Measurements from ENCODE around the gene NDUFC2.
"Not testable (repeated sequence)": the region's sequence is repeated elsewhere in the genome, so short reads cannot be mapped to it uniquely, and the experiment has no call there.

Gene NDUFC2

DNA sequence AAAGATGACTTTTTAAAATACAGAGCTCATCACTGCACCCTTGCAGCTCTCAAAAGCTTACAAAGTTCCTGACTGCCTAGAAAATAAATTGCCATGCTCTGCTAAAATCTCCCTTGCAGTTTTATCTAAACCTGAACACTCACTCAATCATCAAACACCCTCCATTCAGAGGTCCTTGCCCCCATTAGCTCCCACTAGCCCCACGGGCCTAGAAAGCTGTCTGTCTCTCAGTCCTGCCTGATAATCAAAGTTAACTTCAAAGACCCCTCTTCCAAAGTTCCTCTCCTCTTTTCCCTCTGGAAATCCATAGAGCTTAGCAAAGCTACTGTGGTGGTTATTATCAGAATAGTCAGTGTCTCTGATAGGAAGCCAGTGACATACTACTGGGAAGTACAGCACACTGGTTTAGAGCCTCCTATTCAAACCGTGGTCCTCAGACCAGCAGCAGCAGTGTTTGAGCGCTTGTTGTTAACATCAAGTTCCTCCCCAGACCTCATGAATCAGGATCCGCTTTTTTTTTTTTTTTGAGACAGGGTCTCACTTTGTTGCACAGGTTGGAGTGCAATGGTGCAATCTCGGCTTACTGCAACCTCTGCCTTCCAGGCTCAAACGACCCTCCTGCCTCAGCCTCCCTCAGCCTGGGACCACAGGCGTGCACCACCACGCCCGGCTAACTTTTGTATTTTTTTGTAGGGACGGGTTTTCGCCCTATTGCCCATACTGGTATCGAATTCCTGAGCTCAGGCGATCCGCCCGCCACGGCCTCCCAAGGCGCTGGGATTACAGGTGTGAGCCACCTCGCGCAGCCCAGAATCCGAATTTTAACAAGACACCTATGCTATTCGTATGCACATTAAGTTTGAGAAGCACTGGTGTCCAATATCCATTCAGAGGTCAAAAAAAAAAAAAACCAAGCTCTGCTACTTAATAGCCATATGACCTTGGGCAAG, 1.2 kb downstream of the NDUFC2 start:
- DNase-seq: no peak

DNA sequence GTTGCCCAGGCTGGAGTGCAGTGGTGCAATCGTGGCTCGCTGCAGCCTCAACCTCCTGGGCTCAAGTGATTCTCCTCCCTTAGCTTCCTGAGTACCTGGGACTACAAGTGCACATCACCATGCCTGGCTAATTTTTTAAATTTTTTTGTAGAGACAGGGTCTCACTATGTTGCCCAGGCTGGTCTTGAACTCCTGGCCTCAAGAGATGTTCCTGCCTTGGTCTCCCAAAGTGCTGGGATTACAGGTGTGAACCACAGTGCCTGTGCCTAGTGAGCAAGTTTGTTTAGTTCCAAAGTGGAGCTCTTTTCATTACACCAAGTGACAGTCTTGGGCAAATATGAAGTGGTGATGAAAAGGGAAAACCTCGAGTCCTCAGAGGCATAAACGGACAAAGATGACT, 2.1 kb downstream of the NDUFC2 start:
- DNase-seq: not testable (repeated sequence)

DNA sequence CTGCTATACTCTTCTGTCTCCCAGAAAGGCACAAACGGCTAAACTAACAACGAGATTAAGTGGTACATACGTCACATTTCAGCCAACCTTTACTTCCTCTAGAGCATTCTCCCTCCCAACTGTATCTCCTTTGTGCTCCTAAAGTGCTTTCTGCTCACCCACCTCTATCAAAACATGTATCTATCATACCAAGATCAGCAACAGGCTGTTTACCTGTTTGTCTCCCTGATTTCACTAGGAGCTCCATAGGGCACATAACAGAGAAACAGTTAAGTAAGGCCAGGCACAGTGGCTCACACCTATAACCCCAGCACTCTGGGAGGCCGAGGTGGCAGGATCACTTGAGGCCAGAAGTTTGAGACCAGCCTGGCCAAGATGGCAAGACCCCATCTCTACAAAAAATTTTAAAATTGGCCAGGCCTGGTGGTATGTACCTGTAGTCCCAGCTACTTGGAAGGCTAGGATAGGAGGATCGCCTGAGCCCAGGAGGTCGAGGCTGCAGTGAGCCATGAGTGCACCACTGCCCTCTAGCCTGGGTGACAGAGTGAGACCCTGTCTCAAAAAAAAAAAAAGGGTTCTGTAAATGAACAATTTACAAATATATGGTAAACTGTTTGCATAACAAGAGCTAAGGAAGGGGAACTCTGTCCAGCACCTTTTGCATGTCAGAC, 2.8 kb downstream of the NDUFC2 start:
- DNase-seq: no peak

DNA sequence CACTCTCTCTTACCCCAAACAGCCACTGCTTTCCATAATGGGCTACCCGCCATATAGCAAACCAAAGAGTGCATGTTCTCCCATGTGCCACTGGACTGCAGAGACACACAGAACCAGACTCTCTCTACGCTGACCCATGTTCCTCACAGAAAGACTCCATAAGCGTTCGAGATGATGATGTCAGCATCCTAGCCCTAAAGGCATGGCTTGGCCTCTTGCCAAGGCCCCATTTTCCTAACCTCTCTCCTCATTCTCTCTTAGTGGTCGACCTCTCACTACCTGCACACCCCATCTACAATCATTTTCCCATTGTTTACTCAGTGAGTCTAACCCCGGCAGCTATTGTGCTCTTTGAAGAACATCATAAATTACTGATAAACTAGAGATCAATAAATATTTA, 4.9 kb downstream of the NDUFC2 start:
- no peak for DNase-seq

DNA sequence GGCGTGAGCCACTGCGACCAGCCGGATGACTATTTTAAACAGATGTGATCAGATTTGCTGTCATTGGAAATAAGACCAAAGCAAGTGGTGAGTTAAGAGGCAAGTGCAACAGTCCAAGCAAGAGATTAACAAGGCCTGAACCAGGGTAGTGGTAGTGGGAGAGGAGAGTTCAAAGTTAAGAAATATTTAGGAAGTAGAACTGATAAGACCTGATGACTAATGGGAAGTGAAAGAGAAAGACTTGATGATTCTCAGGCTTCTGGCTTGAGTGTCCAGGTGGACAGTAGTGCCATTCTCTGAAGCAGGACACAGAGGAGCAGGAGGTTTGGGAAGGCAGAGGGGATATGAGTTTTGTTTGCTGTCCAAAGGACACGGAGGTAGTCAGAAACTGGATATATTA, 7.2 kb downstream of the NDUFC2 start:
- DNase-seq: no peak

DNA sequence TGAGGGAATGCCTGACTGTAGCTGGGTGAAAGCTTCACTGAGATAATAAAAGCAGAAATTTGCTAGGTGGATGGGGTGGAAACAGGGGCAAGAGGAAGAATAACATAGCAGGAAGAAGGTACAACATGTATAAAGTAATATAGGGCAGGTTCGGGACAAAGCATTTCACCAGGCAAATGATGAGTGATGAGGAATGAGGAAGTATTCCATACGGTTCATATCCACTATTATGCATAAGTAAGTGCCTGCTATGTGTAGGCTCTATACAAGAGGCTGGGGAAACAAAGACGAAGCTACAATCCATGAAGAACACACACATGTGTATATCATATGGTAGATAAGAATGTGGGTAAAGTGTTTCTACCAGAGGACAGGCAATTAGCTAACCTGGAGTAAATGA, 7.9 kb downstream of the NDUFC2 start:
- DNase-seq: no peak

DNA sequence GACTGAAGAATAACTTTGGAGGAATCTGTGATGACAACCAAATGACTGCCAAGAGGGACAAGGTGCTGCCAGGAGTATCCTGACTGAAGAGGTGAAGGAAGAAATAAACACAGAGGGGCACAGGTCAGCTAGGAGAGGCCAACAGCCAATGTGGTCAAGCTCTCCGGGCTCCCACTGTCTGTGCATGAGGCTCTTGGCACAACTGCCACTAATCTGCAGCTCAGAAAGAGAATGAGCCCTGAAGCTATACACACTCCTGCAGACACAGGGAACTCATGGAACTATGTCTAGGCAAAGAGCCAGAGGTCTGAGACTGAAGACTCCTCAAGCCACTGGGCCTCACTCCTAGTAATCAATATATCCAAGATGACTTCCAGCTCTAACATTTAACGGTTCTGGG, 9.0 kb downstream of the NDUFC2 start:
- no peak for DNase-seq

DNA sequence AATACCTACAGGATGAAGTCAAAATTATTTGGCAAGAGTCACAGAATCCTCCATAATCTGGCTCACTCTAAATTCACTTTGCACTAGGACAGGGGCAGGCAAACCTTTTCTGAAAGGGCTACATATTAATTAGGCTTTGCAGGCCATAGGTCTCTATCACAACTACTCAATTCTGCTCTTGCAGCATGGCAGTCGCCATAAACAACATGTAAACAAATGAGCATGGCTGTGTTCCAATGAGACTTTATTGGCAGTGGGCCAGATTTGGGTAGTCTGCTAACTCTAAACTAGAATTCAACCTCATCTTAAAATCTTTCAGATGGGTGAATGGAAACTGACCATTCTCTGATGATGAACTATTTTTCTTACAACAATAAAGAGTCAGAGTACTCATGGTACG, 10.2 kb downstream of the NDUFC2 start:
- no peak for DNase-seq

DNA sequence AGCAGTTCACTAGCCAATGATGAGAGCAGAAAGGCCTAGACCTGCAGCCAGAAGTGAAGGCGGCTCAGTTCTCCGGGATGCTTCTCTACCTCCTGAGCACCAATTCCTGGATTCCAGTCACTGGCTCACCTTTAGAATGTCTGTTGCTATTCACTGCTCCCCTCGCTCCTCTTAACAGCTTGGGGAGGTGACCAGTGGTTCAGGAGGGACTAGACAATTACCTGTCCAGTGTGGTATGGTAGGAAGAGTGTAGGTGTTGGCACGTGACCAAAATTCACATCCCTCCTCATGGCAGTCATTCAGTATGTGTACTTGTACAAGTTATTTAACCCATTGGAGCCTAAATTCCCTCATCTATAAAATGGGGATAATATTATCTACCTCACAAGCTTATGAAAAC, 12.0 kb downstream of the NDUFC2 start:
- DNase-seq: no peak

DNA sequence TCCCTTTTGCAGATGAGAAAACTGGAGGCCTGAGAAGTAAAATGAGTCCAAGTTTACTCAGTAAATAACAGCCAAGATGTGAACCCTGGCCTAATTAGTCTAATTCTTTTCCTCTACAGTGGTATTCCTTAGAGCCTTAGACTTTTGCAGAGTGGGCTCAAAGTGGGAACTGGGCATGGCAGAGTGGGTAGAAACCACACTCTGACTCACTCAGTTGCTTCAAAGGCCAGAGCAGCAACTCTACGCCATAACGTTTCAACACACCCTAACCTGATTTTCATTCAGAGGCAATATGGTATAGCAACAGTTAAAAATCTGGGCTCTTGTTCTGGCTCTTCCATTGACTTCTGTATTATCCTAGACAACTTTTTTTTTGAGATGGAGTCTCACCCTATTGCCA, 13.2 kb downstream of the NDUFC2 start:
- no peak for DNase-seq

DNA sequence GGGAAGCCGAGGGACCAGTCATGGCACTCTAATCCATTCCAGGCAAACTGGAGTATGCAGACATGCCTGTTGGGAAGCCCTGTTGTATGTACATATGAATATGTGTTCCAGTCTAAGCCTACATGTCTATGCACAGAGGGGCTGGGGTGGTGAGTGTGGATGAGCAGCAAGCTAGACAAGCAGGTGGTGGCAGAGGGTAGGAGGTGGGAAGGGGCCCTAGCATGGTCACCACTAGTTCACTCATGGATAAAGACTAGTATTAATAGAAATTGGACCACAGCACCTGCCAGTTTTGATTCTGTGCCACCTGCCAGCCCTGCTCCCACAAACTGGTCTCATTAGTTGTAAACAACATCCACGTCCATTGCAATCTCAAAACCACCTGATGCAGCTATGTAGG, 14.5 kb downstream of the NDUFC2 start:
- no peak for DNase-seq

DNA sequence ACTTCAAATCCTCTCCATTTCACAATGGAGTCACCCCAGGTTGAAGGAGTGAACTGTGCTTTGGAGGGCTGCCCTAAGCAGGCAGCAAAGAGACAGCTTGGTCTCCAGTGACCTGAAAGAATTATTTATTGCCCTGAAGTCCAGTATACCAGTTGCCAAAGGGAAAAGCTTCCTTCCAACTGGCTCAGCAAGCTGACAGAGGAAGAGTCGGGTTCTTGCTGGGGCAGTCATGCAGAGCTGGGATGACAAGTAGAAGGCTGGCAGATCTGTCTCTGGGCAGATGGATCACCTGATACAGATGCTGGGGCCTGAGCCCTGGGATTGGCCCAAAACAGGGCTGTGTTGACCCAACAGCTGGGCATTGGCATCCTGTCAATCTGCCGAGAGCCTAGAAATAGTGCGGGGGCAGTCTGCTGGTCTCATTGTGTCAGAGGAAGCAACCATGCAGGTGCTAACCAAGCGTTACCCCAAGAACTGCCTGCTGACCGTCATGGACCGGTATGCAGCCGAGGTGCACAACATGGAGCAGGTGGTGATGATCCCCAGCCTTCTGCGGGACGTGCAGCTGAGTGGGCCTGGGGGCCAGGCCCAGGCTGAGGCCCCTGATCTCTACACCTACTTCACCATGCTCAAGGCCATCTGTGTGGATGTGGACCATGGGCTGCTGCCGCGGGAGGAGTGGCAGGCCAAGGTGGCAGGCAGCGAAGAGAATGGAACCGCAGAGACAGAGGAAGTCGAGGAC, 16.1 kb downstream of the NDUFC2 start, which contains the start of gene THRSP:
Gene THRSP (plus strand): TSS at position 422 of the 742 bp plus-strand sequence. CDS start 21 bp downstream, at position 443.
- no peak for DNase-seq

DNA sequence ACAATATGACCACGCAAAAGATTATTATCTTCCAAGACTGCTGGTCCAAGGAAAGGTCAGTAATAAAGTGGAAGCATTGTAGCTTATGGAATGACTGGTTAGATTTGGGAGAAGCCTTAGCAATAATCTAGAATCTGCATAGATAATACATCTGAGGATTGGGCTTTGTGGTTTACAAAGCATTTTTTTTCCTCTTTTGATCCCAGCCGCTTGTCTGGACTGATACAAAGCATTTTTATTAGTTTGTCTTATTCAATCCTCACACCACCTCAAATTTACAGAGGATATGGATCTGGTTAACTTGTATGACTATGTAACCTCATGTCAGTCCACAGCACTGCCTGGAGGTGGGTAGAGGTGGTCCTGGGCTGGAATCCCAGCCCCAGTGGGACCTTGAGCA, 17.0 kb downstream of the NDUFC2 start:
- DNase-seq: no peak

DNA sequence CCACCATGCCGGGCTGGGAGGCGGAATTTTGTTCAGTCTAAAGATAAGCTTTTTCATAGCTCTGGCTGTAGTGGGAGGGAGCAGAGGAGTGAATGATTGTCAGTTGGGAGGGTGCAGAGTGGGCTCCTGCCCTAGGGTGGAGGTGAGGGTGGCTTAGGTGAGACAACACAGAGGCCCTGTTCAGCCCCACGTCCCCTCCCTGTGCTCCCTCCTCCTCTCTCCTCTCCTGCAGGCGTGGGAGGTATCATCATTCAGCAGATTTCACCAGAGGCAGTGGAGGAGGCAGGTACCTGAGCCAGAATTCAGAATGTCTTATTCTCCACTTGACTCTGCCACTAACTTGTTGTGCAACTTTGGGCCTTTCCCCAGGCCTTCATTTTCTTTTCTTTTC, 17.7 kb downstream of the NDUFC2 start:
- no peak for DNase-seq

DNA sequence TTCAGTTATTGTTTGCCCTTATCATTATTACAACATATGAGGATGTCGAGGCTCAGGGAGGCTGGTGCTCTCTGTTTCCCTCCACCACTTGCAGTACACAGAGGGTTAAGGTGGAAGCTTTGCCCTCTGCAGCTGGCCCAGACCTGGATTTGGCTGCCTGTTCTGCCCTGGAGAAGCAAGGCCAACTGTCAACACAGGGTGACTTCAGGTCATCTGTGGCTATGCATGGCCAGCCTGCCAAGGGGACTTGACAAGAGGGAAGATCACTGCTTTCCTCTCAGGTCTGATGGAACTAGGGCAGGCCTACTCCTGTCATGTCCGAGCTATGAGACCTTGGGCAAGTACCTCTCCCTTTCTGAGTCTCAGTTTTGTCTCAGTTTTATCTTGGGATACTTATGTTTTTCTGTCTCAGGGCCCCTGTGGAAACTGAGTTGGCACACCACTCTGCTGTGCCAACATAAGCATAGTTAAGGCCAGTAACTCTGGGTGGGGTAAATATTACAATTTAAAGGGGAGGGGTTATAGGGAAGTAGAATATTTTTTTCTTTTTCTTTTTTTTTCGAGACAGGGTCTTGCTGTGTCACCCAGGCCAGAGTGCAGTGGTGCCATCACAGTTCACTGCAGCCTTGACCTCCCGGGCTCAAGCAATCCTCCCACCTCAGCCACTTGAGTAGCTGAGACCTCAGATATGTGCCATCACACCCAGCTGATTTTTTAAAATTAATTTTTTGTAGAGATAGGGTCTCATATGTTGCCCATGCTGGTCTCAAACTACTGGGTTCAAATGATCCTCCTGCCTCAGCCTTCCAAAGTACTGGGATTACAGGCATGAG, 18.4 kb downstream of the NDUFC2 start:
- DNase-seq: no peak

DNA sequence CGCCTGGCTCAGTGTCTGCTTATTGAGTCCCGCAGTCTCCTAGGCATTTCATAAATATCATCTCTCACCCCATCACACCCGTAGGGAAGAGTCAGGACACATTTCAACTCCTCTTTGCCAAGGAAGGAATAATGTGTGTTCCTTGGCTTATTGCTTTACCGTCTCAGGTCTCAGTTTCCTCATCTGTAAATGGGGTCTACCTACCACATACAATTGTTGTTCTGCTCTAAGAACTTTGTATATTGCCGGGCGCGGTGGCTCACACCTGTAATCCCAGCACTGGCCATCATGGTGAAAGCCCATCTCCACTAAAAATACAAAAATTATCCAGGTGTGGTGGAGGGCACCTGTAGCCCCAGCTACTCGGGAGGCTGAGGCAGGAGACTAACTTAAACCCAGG, 19.1 kb downstream of the NDUFC2 start:
- DNase-seq: no peak

DNA sequence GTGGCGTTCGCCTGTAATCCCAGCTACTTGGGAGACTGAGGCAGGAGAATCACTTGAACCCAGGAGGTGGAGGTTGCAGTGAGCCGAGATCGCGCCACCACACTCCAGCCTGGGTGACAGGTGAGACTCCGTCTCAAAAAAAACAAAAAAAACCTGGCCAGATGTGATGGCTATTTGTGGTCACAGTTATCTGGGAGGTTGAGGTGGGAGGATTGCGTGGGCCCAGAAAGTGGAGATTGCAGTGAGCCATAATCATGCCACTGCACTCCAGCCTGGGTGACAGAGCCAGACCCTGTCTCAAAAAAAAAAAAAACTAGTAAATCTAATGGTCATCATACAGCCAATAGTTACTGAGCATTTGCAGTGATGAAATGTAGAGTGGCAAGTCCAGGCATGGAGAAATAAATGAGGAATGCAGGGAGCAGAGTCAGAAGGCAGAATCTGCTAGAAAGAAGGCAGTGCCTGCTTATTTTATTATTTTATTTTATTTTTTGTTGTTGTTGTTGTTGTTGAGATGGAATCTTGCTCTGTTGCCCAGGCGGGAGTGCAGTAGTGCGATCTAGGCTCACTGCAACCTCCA, 19.8 kb downstream of the NDUFC2 start:
- DNase-seq: not testable (repeated sequence)

DNA sequence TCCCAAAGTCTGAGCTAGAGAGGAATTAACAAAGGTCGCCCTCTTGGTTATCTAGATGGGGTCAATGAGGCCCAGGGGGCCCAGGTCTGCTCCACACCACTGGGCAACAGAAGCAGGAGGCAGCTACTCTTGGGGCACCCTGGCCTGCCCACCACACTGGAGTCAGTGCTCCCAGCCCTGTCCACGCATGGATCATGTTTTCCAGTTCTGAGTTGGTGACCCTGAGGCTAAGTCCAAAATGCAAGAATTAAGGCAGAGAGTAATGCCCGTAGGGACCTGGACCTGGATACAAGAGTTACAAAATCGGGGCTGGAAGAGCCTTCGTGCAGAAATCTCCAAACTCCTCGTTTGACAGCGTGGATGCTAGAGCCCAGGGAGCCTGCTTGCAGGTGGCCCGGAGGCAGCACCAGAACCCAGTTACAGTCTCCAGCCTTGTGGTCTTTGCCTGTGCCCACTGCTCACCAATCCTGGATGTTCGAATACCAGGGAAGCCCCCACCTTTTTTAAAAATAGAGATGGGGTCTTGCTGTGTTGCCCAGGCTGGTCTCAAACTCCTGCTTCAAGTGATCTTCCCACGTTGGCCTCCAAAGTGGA, 22.1 kb downstream of the NDUFC2 start:
- no peak for DNase-seq

DNA sequence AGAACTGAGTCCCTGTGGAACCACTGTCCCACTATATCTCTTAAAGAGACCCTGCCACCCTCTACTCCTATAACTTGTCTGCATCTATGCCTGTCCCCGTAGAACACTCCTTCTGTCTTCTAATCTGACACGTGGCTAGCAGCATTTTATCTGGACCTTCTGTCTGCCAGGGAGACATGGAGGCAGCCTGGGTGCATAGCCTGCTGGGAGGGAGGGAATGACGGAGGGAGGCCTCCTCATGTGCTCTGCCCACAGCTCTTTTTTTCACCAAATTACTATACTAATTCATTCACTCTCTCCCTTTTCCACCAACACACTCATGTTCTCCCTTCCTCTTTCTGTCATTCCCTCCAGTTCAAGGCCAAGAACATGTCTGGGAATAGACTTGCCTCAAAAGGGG, 23.6 kb downstream of the NDUFC2 start:
- DNase-seq: no peak

DNA sequence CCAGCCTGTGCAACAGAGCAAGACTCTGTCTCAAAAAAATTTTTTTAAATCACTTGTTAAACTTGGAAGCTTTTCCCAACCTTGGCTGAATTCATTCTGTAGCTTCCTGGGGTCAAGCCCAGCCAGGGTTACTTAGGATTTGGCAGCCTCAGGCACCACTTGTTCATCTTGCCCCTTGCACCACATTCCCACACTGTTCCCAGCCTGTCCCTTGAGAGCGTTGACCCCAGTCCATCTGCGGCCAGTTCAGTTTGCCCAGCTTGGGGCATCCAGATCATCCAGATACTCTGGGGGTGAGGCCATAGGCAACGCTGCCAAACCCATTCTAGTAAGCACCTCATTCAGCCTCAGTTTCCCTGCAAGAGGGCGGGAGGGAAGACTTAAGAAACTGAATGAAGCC, 24.7 kb downstream of the NDUFC2 start:
- no peak for DNase-seq

DNA sequence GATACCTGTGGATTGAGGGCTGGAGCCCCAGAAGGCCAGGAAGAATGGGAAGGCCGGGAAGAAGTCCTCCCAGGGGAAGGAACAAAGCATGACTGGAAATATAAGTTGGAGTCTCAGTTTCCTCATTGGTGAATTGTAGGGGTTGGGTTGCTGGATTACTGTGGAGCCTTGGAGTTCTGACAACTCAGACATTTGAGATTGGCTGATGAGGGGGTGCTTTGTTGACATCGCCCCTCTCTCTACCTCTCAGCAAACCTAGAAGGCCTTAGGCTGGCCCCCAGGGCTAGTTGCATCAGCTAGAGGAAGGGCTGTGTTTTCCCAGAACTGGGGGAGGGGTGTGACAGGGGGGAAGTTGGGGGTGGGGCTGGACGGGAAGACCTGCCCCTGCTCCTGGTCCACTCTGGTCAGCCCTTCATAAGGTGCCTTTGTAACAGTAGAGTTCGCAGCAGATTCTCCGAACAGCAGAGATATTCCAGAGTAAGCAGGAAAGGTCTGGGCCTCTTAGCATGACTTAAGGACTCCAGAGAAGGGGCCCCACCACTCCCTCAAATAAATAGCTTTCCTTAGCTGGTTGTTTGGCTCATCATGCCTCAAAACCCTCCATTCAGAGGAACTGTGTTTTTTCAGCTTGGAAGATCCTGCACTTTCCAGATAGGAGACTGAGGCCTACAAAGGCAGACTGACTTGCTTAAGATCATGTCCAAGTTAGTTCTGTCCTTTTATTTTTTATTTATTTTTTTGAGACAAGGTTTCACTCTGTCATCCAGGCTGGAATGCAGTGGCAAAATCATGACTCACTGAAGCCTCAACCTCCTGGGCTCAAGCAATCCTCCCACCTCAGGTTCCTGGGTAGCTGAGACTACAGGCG, 28.5 kb downstream of the NDUFC2 start:
- DNase-seq: no peak
